Measurements from ENCODE around the gene CRTAC1.

DNA sequence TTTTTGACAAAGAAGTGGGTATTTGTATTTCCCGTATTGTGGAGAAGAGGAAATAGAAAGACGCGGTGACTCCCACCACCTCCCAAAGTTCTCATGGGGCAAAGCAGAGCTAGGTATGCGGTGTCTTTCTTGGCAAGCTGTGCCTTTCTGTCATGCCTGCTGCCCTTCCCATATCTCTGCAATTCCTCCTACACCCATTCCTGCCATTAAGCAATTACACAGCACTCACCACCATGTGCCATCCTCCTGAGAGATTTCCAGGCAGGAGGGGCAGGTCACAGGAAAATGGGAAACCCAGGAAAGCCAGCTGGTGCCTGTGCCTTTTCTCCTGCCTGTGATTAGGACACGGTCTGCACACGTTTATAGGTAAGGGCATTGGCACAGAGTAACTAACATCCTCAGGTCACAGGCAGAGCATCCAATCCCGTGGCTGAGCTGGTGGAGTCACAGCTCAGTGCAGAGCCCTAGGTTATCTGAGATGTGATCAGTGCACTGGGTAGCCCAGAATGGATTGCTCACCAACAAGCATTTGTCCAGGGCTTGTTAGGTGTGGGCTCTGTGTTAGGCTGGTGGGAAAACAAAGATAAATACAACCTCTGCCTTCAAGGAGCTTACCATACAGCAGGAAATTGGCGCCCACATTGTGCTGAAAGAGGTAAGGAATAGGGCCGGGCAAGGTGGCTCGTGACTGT lies 9.4 kb upstream of the CRTAC1 start:
- TF ChIP-seq CTCF (IDR thresholded peaks at IDR 0.05; ENCODE audit: insufficient read depth, low read depth, low read length) (no peak), EZH2 (IDR thresholded peaks at IDR 0.05; ENCODE audit: insufficient read depth, low read length) (no peak)

Data from astrocyte (in vitro differentiated cells and primary cell).